Mucosa of descending colon (tissue), 3 donors: Measurements from ENCODE around the gene MTCP1. TPM values are rescaled to one million over a fixed set of nuclear protein-coding genes. Genes with fewer than 3 reads are reported as not detected.

Experiments used
- ATAC-seq: fragments of 200-7000 bp; cut with Tn5 transposase; one replicate; pipeline ENCODE4 v1.9.1; 2020; ENCODE audit warnings: mild to moderate bottlenecking, moderate library complexity
- DNase-seq, 3 donors: peaks; one replicate each; pipeline ENCODE4 v3.0.0-alpha.2; 2020
- H3K36me3 ChIP-seq: fragments of 200-600 bp; one replicate; pipeline ENCODE4 v1.8.0; 2021; ENCODE audit warnings: low read depth, mild to moderate bottlenecking
- H3K4me1 ChIP-seq: fragments of 200-600 bp; one replicate; pipeline ENCODE4 v1.8.0; 2021; ENCODE audit warnings: low read depth, mild to moderate bottlenecking
- H3K4me3 ChIP-seq: fragments of 200-600 bp; one replicate; pipeline ENCODE4 v1.8.0; 2021; ENCODE audit warnings: mild to moderate bottlenecking
- H3K9me3 ChIP-seq: fragments of 200-600 bp; one replicate; pipeline ENCODE4 v1.8.0; 2021; ENCODE audit warnings: mild to moderate bottlenecking
- CTCF ChIP-seq: fragments of 200-600 bp; IDR thresholded peaks from one replicate; pipeline ENCODE4 v1.8.0; 2022; ENCODE audit warnings: antibody characterized with exemption, mild to moderate bottlenecking
- intact Hi-C, 2 donors: fragments of 100-400 bp; cut with DNase I in 1 of 2; cut with micrococcal nuclease in 1 of 2; formaldehyde crosslinking; loops; one replicate each; pipeline versions ENCODE4 v1.11.0 to v1.11.1; 2022; cut with DNase I, micrococcal nuclease
- total RNA-seq, 3 donors: library from RNA; stranded (reverse); fragmentation: NEBNext Ultra II Directional in 2 of 3; extraction: Animal tissue kit (Norgen Biotek cat#: 25700) in 2 of 3; gene quantifications; one replicate each; pipeline versions ENCODE4 v1.2.1 to v1.2.4, GENCODE V29; 2021 to 2023
- donor health status: DM: no; HTN: no; CAD: no; lungs with moderate emphysema.
- donor health status: DM: no; HTN: no; CAD: no.
- donor health status: DM: no; HTN: yes; CAD: no.

Gene MTCP1
- total RNA-seq, 3 donors from 2014 or later: 11.7 to 22.3 (median 20.1) TPM

- H3K4me3 ChIP-seq: peak overlapping the region; percentile 32
- intact Hi-C loops: no loop called here
- no peak for TF ChIP-seq CTCF
- peaks cover 5% of the 10 kb centered on the region for H3K4me1 ChIP-seq
- DNase-seq (no peak), ATAC-seq (no peak)
- no peaks in the 10 kb centered on the region for H3K9me3 ChIP-seq
- no peaks in the 10 kb centered on the region for H3K36me3 ChIP-seq
Measured at GRCh38 chrX:155070663-155070974, 317 bp downstream of the MTCP1 start.

DNA sequence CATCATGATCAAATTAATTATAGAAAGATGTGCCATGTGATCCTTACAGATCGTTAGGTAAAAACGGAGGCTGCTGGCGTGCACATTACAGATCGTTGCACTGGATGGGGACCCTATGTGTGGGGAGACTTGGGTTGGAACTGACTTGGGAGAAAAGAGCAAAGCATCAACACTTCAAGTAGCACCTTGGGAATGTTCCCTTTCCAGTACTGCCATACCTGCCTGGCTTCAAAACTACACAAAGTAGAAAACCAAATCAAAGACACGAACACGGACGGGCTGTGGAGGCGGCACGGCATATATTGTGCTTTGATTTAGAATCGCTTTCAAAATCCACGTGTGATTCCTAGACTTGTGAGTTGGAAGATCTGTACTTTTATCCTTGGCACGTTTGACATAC, 898 bp downstream of the MTCP1 start:
- no peak overlapping the region for H3K4me3 ChIP-seq
- H3K4me1 ChIP-seq: peaks cover 5% of the 10 kb centered on the region
- TF ChIP-seq CTCF: no peak
- no peaks in the 10 kb centered on the region for H3K9me3 ChIP-seq
- intact Hi-C loops: no loop called here
- H3K36me3 ChIP-seq: no peaks in the 10 kb centered on the region
- DNase-seq: no peak
- ATAC-seq: no peak

DNA sequence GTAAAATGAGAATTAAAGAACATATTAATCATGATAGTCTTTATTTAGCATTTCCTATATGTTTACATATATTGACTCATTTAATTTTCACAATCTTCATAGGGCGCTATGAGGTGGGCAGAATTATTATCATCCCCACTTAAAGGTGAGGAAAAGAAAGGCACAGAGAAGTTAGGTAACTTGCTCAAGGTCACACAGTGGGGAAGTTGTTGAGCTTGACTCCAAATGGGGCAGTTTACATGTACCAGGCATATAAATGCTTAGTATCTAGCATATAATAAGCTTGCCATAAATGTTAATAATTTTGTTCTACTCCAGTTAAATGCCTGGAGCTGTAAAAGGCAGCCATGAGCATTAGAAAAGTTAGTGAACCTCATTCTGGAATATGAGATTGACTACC, 1.5 kb downstream of the MTCP1 start:
- no peak for TF ChIP-seq CTCF
- DNase-seq (no peak), ATAC-seq (no peak)
- no peak overlapping the region for H3K4me3 ChIP-seq
- intact Hi-C loops: no loop called here
- H3K9me3 ChIP-seq: no peaks in the 10 kb centered on the region
- H3K36me3 ChIP-seq: no peaks in the 10 kb centered on the region
- peaks cover 5% of the 10 kb centered on the region for H3K4me1 ChIP-seq

GRCh38 chrX:155068165-155068564, 2.8 kb downstream of the MTCP1 start:
- no peaks in the 10 kb centered on the region for H3K36me3 ChIP-seq
- no peak for TF ChIP-seq CTCF
- ATAC-seq: no peak
- intact Hi-C loops: no loop called here
- no peaks in the 10 kb centered on the region for H3K9me3 ChIP-seq
- H3K4me3 ChIP-seq: no peak overlapping the region
- DNase-seq: no peak
- peaks cover 5% of the 10 kb centered on the region for H3K4me1 ChIP-seq

- TF ChIP-seq CTCF: no peak
- Histone ChIP-seq H3K9me3 (no peaks in the 10 kb centered on the region), H3K36me3 (no peaks in the 10 kb centered on the region), H3K4me3 (no peak overlapping the region), H3K4me1 (peaks cover 5% of the 10 kb centered on the region)
- intact Hi-C loops: no loop called here
- DNase-seq (no peak), ATAC-seq (no peak)
Measured at GRCh38 chrX:155065035-155065734, 5.8 kb downstream of the MTCP1 start.

DNA sequence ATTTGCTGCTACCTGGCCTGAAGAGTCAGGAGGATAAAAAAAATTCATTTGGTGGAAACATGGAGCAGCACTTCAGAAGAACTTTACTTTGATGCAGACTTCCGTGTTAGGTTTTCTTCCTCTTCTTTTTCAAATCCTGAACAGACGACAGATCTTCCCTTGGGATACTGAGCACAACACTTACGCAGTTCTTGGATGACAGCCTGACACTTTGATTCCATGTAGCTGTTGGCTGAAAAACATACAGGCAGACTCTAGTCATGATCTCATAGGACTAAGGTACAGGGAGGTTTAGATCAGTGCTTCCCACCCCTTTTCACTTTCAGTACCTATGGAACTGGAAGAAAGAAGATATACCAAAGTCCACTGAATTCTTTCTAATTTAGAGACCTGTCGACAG, 9.2 kb downstream of the MTCP1 start:
- TF ChIP-seq CTCF: no peak
- no peaks in the 10 kb centered on the region for H3K4me1 ChIP-seq
- ATAC-seq (no peak), DNase-seq (no peak)
- H3K36me3 ChIP-seq: no peaks in the 10 kb centered on the region
- no peak overlapping the region for H3K4me3 ChIP-seq
- intact Hi-C loops: no loop called here
- H3K9me3 ChIP-seq: no peaks in the 10 kb centered on the region
